AG04449 (cell line): Measurements from ENCODE around the gene ALKBH2.

Experiments
- CTCF ChIA-PET: fragments of 350-600 bp; formaldehyde crosslinking; extraction: SDS; loops from one replicate; lab custom pipeline; 2021; ENCODE audit warnings: antibody characterized with exemption; lab: Yijun Ruan, JAX
- POLR2A ChIA-PET: fragments of 400-600, 350-600 bp; formaldehyde crosslinking; extraction: SDS; loops from one replicate; lab custom pipeline; 2020; ENCODE audit warnings: antibody characterized with exemption, inconsistent platforms; lab: Yijun Ruan, JAX
- DNase-seq: peaks from one replicate; pipeline ENCODE4 v3.0.0-alpha.2; 2010; ENCODE audit warnings: low read depth, low spot score
- H3K4me3 ChIP-seq: 2 replicates; pipeline ENCODE4 v1.5.1; 2011; ENCODE audit warnings: low read depth, mild to moderate bottlenecking, control low read depth, low read length
- CTCF ChIP-seq: IDR thresholded peaks from one replicate; pipeline ENCODE4 v1.5.1; 2011; ENCODE audit warnings: mild to moderate bottlenecking, moderate library complexity, low read length, control low read depth, inconsistent platforms; ENCODE audit not compliant: insufficient read depth; ENCODE audit errors: missing control alignments

The ALKBH2 gene

GRCh38 chr12:109093022-109093918, at the start of gene ALKBH2:
Gene ALKBH2 (minus strand): TSS chr12:109093472. CDS start chr12:109092786, 686 bp downstream.
- ChIA-PET CTCF (interaction anchor here (0.6 to 3.3 kb wide), 33 partner anchors 9 to 576 kb away, joined by 3 to 29 read pairs (median 4); partner anchors contain the start of gene ISCU), POLR2A (interaction anchor here (1.0 to 1.1 kb wide), 2 partner anchors 475 to 531 kb away, joined by 3 to 4 read pairs; partner anchors contain the start of gene ISCU)
- peak within 1 kb of the TSS; percentile 78 for H3K4me3 ChIP-seq
- TF ChIP-seq CTCF: peak; percentile 99
- peak; percentile 34 for DNase-seq

- no peak for TF ChIP-seq CTCF
- CTCF ChIA-PET: interaction anchor here (0.6 to 1.0 kb wide), 2 partner anchors 251 to 253 kb away, joined by 3 to 4 read pairs; no protein-coding TSS in a partner anchor
- POLR2A ChIA-PET: no interaction called here
- DNase-seq: no peak
- H3K4me3 ChIP-seq: no peak overlapping the region
These were observed 47.3 kb upstream of the ALKBH2 start for GRCh38 chr12:109140560-109140959.

- TF ChIP-seq CTCF: no peak
- no peak for DNase-seq
- no peak overlapping the region for H3K4me3 ChIP-seq
- CTCF ChIA-PET: interaction anchor here (0.9 kb wide), 1 partner anchor 8 kb away, joined by 3 read pairs; no protein-coding TSS in a partner anchor
- POLR2A ChIA-PET: no interaction called here
These were observed 46.5 kb upstream of the ALKBH2 start for GRCh38 chr12:109139791-109140190.

- no peak overlapping the region for H3K4me3 ChIP-seq
- POLR2A ChIA-PET: no interaction called here
- no peak for TF ChIP-seq CTCF
- no peak for DNase-seq
- CTCF ChIA-PET: interaction anchor here (0.9 kb wide), 1 partner anchor 9 kb away, joined by 3 read pairs; no protein-coding TSS in a partner anchor
These were observed 46.1 kb upstream of the ALKBH2 start for GRCh38 chr12:109139360-109139759.

GRCh38 chr12:109137055-109137454, 43.8 kb upstream of the ALKBH2 start:
- CTCF ChIA-PET: no interaction called here
- POLR2A ChIA-PET: no interaction called here
- no peak for DNase-seq

More at GRCh38 chr12:109137055-109137454, 43.8 kb upstream of the ALKBH2 start:
- no peak overlapping the region for H3K4me3 ChIP-seq
- no peak for TF ChIP-seq CTCF
